Small intestine (tissue), 7 donors: ENCODE data around the gene ARHGAP22. TPM values are rescaled to one million over a fixed set of nuclear protein-coding genes. Genes with fewer than 3 reads are reported as not detected.
"Not testable (repeated sequence)": the region's sequence is repeated elsewhere in the genome, so short reads cannot be mapped to it uniquely, and the experiment has no call there.

ENCODE experiments used
- DNase-seq, 2 donors: peaks; one replicate each; pipeline versions ENCODE4 v3.0.0 to v3.0.0-alpha.2; 2013
- FAIRE-seq: peaks from 2 replicates; lab custom pipeline; 2012; peaks lifted over from hg19 to GRCh38; lab: Jason Lieb, UNC
- H3K27ac ChIP-seq, 3 donors: one replicate each; pipeline ENCODE4 v1.5.1; 2013; ENCODE audit warnings: low read length in 2 of 3, mild to moderate bottlenecking in 2 of 3, control low read depth in 1 of 3, inconsistent platforms in 1 of 3, low read depth in 1 of 3, moderate library complexity in 1 of 3
- H3K27me3 ChIP-seq, 3 donors: one replicate each; pipeline ENCODE4 v1.6.1; 2013; ENCODE audit warnings: low read length in 3 of 3, inconsistent platforms in 1 of 3; ENCODE audit not compliant: control insufficient read depth in 3 of 3, insufficient read depth in 3 of 3
- H3K36me3 ChIP-seq, 3 donors: one replicate each; pipeline ENCODE4 v1.6.1; 2013; ENCODE audit warnings: low read length in 3 of 3, inconsistent platforms in 1 of 3, low read depth in 1 of 3, mild to moderate bottlenecking in 1 of 3, moderate library complexity in 1 of 3; ENCODE audit not compliant: control insufficient read depth in 3 of 3, insufficient read depth in 2 of 3
- H3K4me1 ChIP-seq, 3 donors: one replicate each; pipeline ENCODE4 v1.6.1; 2013; ENCODE audit warnings: low read length in 2 of 3, inconsistent platforms in 1 of 3, low read depth in 1 of 3, mild to moderate bottlenecking in 1 of 3, moderate library complexity in 1 of 3; ENCODE audit not compliant: control insufficient read depth in 3 of 3, insufficient read depth in 2 of 3
- H3K4me3 ChIP-seq, 3 donors: one replicate each; pipeline ENCODE4 v1.5.1; 2013; ENCODE audit warnings: low read length in 3 of 3, control low read depth in 1 of 3, inconsistent platforms in 1 of 3, low read depth in 1 of 3, mild to moderate bottlenecking in 1 of 3, moderate library complexity in 1 of 3
- H3K9me3 ChIP-seq, 2 donors: one replicate each; pipeline ENCODE4 v1.6.1; 2013; ENCODE audit warnings: low read depth in 1 of 2, low read length in 1 of 2; ENCODE audit not compliant: control insufficient read depth in 2 of 2, insufficient read depth in 1 of 2
- WGBS, 3 donors: extraction: QIAGEN DNeasy Blood & Tissue Kit; methylation state at CpG; one replicate each; pipeline ENCODE4 v1.1.7; 2013; 5-methylcytosine and 5-hydroxymethylcytosine counted together
- polyA plus RNA-seq, 4 donors: library from polyadenylated mRNA; stranded (reverse) in 3 of 4; unstranded in 1 of 4; fragments of 200-250 nt in 3 of 4; fragments of 120-200 nt in 1 of 4; gene quantifications; one replicate each; pipeline versions ENCODE4 v1.2.1 to v1.2.3, GENCODE V29; 2013
- donor health status: healthy with polysubstance abuse.
- donor health status: control.
- donor health status: control.
- donor health status: Bipolar disorder and iron deficiency.
- donor health status: healthy.

Gene ARHGAP22
- polyA plus RNA-seq, 4 donors: 0.54 to 1.4 (median 1.3) TPM; not detected in 1

DNA sequence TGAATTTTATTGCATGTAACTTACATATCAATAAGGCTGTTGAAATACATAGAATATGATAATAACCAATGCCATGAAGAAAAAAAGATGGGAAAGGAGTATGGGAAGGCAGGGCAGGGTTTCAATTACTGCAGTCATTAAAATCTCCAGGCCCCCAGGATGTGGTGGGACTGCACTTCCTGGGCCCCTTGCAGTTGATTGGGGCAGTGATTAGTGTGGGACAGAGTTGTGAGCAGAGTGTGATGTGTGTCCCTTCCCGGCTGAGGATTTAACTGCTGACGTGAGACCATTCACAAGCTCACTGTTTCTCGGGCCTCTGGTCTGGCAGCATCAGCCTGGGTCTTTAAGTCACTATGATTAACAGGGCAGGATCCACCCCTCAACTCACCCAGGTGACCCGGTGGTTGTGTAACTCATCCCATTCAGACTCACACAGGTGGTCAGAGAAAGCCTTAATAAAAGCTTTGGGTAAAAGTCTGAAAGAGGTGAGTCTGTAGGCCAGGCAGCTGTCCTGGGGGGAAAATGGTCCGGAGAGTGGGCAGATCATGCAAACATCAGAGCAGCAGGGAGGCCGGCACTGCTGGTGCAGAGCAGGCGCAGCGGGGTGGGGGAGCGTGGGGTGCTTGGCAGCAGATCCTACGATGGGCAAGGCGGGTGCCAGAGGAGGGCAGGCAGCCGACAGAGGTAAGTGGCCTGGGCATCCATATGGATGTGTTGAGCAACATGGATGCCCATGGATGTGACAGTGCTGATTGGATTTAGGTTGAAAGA lies 43.5 kb upstream of the ARHGAP22 start:
- Histone ChIP-seq H3K27ac (no peak overlapping the region), H3K4me3 (no peak overlapping the region), H3K36me3 (no peaks in the 10 kb centered on the region), H3K9me3 (no peaks in the 10 kb centered on the region), H3K4me1 (no peaks in the 10 kb centered on the region), H3K27me3 (no peaks in the 10 kb centered on the region)
- FAIRE-seq (no peak), DNase-seq (no peak)
- WGBS, 3 donors: 78 to 86% (median 79%) methylated on average over 12 of the region's 12 CpGs

DNA sequence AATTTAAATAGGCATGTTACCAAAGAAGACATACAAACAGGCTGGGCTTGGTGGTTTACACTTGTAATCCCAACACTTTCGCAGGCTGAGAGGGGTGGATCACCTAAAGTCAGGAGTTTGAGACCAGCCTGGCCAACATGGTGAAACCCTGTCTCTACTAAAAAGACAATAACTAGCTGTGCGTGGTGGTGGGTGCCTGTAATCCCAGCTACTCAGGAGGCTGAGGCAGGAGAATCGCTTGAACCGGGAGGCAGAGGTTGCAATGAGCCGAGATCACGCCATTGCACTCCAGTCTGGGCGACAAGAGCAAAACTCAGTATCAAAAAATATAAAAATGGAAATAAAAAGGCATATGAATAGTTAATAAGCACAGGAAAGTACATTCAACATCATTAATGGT lies 42.2 kb upstream of the ARHGAP22 start:
- not testable (repeated sequence) for H3K36me3 ChIP-seq, H3K27me3 ChIP-seq, DNase-seq, H3K27ac ChIP-seq, H3K9me3 ChIP-seq, FAIRE-seq, H3K4me1 ChIP-seq, H3K4me3 ChIP-seq
- WGBS, 3 donors: 92 to 96% (median 95%) methylated on average over 7 of the region's 7 CpGs

DNA sequence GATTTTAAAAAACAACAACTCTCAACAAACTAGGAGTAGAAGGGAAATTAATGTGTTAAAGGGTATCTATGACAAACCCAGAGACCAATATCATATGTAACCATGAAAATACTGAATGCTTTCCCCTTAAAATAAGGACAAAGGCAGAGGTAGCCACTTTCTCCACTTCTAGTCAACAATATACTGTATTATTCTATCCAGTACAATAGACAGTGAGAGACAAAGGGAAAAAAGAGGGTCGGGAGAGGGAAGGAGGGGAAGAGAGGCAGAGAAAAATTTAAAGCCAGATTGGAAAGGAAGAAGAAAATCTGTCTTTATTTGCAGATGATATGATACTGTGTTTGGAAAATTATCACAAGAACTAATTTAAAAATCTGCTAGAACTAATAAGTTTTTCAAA lies 40.7 kb upstream of the ARHGAP22 start:
- Histone ChIP-seq H3K36me3 (no peaks in the 10 kb centered on the region), H3K27me3 (no peaks in the 10 kb centered on the region), H3K27ac (no peak overlapping the region), H3K4me1 (no peaks in the 10 kb centered on the region), H3K4me3 (no peak overlapping the region), H3K9me3 (peaks cover 0 to 2% of the 10 kb centered on the region in 2 donors)
- WGBS, 3 donors: 43 to 76% (median 68%) methylated on average over 1 of the region's 1 CpG
- no peak for DNase-seq
- FAIRE-seq: no peak

DNA sequence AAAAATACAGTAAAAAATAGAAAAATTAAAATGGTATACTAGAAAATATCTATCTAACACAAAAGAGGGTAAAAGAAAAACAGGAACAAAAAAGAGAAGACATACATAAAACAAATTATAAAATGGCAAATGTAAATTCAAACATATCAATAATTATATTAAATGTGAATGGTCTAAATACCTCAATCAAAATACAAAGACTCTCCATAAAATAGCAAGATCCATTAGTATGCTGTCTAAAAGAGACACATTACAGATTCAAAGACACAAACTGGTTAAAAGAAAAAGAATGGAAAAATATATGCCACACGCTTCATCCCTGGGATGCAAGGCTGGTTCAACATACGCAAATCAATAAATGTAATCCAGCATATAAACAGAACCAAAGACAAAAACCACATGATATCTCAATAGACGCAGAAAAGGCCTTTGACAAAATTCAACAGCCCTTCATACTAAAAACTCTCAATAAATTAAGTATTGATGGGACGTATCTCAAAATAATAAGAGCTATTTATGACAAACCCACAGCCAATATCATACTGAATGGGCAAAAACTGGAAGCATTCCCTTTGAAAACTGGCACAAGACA lies 36.3 kb upstream of the ARHGAP22 start:
- H3K36me3 ChIP-seq, H3K4me3 ChIP-seq, H3K27me3 ChIP-seq, H3K27ac ChIP-seq, H3K9me3 ChIP-seq, DNase-seq, H3K4me1 ChIP-seq, FAIRE-seq: not testable (repeated sequence)
- 89 to 96% (median 95%) methylated on average over 4 of the region's 4 CpGs for WGBS, 3 donors

DNA sequence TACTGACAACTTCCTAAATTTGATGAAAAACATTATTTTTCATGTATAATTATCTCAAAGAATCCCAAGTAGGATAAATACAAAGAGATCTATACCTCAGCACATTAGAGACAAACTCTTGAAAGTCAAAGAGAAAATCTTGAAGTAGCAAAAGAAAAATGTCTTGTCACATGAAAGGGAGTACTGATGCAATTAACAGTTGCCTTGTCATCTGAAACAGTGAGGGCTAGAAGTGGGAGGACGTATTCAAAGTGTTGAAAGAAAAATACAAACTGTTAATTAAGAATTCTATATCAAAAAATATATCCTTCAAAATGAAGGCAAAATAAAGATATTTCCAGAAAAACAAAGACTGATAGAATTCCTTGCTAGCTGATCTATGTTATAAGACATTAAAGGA lies 35.5 kb upstream of the ARHGAP22 start:
- FAIRE-seq: no peak
- Histone ChIP-seq H3K4me1 (no peaks in the 10 kb centered on the region), H3K36me3 (no peaks in the 10 kb centered on the region), H3K9me3 (peaks cover 0 to 2% of the 10 kb centered on the region in 2 donors), H3K27me3 (no peaks in the 10 kb centered on the region), H3K27ac (no peak overlapping the region), H3K4me3 (no peak overlapping the region)
- 71 to 79% (median 73%) methylated on average over 1 of the region's 1 CpG for WGBS, 3 donors
- DNase-seq: no peak

DNA sequence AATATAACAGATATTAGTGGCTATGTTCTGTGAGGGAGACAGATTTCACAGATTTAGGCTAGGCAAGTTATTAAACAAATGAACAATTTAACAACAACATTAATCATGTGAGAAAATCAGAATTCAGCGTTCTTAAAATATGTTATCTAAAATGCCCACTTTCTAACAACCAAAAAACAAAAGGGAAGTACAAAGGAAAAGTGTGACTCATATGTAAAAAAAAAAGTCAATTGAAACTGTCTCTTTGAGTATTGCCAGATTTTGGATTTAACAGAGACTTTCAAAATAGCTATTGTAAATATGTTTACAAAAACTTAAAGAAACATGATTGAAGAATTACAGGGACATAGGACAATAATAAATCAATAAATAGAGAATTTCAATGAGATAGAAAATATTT lies 34.8 kb upstream of the ARHGAP22 start:
- DNase-seq: no peak
- WGBS, 3 donors: 43 to 62% (median 54%) methylated on average over 1 of the region's 1 CpG
- Histone ChIP-seq H3K4me3 (no peak overlapping the region), H3K27ac (no peak overlapping the region), H3K9me3 (peaks cover 0 to 2% of the 10 kb centered on the region in 2 donors), H3K27me3 (peaks cover 0 to 2% (median 0%) of the 10 kb centered on the region in 3 donors), H3K36me3 (no peaks in the 10 kb centered on the region), H3K4me1 (no peaks in the 10 kb centered on the region)
- FAIRE-seq: no peak

DNA sequence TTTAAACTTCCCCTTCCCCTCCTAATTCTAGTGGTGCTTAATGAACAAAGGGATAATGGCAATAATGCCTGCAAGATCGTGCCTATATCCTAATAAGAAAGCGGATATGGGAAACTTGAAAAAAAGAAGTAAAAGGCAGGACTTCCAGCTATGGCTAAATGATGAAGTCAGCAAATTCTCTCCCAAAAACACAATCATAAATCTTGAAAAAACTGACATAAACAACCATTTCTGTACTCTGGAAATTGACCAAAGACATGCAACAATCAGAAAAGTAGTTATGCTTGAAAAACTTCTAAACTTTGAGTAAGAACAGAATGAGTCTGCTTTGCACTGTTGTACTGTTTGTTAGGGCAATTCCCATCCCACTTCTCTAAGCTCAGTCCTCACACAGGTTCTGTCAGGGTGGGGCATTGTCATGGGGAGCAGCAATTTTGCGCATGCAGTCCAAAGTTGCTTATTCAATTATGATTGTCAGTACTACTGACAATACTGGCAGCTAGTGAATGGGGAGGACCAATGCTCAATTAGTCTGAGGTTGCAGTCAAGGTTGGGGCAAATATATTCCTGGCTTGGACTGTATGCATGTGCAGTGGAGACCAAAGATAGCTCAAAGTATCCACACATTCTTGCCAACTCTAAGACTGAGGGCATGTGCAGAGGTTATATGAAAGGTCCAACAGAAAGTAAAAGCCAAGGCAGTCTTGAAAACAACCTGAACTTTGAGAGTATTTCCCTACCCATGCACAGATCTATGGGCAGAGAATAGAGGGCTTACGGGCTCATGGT lies 34.1 kb upstream of the ARHGAP22 start:
- no peak for DNase-seq
- H3K9me3 ChIP-seq: peaks cover 0 to 2% of the 10 kb centered on the region in 2 donors
- H3K4me1 ChIP-seq: no peaks in the 10 kb centered on the region
- H3K27ac ChIP-seq: no peak overlapping the region
- peaks cover 0 to 2% (median 0%) of the 10 kb centered on the region in 3 donors for H3K27me3 ChIP-seq
- no peak for FAIRE-seq
- no peak overlapping the region for H3K4me3 ChIP-seq
- WGBS, 3 donors: 73 to 84% (median 75%) methylated on average over 4 of the region's 4 CpGs
- no peaks in the 10 kb centered on the region for H3K36me3 ChIP-seq

DNA sequence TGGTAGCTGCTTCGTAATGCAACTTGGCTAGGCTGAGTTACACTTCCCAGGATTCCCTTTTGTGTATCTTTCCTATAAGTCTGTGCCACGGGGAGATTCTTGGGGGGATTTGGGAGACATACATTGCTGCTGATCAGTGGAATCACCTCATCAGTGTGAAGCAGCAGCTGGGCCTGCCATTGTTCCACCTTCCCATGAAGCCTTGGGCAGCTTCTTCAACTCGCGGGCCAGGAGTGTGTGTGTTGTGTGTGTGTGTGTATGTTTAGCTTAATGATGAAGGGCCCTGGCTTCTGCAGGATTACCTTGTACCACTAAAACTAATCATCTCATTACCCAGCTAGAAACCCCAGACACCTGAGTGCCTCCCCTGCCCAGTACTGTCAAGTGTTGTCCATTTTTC lies 33.3 kb upstream of the ARHGAP22 start:
- WGBS, 3 donors: 79 to 87% (median 86%) methylated on average over 4 of the region's 4 CpGs
- no peaks in the 10 kb centered on the region for H3K4me1 ChIP-seq
- peaks cover 0 to 2% of the 10 kb centered on the region in 2 donors for H3K9me3 ChIP-seq
- peaks cover 0 to 2% (median 0%) of the 10 kb centered on the region in 3 donors for H3K27me3 ChIP-seq
- H3K27ac ChIP-seq: no peak overlapping the region
- no peaks in the 10 kb centered on the region for H3K36me3 ChIP-seq
- FAIRE-seq (no peak), DNase-seq (no peak)
- H3K4me3 ChIP-seq: no peak overlapping the region
